ENCODE results near the gene MFAP4.

MFAP4 gene

DNA sequence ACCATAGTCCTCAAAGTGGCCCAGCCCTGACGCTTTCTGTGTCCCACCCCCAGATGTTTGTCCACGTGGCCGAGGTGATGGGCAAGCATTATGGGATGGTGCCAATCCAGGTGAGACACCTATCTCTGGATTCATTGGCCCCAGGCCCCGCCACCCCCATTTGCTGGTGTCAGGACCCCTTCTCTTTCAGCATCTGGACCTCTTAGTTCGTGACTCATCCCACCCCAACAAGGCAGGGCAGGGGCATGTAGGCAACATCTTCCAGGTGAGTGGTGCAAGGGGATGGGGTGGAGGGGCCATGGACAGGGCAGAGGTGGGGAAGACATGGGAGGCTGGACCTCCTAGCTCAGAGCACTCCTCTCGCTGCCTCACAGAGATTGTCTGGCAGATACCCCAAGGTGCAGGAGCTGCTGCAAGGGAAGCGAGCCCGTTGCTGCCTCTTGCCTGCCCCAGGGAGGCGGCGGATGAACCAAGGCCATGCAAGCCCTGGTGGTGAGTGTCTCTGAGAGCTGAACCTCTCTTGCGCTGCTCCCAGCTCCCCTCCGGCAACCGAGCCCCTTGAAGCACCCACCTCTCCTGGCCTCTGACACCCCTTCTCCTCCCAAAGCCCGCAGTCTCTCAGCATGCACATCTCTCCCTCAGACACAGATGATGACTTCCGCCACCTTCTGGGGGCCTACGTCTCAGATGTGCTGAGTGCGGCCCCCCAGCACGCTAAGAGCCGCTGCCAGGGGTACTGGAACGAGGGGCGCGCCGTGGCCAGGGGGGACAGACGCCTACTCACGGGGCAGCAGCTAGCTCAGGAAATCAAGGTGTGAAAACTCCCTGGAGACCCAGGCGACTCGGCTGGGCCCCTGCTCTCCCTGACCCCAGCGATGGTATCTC is 27.6 kb upstream of the MFAP4 start:
- no peak overlapping the region for H3K4me3 ChIP-seq (ENCODE audit: low read depth, low read length)
- no peak for DNase-seq (ENCODE audit: low read depth)
- TF ChIP-seq, protein P1, sequence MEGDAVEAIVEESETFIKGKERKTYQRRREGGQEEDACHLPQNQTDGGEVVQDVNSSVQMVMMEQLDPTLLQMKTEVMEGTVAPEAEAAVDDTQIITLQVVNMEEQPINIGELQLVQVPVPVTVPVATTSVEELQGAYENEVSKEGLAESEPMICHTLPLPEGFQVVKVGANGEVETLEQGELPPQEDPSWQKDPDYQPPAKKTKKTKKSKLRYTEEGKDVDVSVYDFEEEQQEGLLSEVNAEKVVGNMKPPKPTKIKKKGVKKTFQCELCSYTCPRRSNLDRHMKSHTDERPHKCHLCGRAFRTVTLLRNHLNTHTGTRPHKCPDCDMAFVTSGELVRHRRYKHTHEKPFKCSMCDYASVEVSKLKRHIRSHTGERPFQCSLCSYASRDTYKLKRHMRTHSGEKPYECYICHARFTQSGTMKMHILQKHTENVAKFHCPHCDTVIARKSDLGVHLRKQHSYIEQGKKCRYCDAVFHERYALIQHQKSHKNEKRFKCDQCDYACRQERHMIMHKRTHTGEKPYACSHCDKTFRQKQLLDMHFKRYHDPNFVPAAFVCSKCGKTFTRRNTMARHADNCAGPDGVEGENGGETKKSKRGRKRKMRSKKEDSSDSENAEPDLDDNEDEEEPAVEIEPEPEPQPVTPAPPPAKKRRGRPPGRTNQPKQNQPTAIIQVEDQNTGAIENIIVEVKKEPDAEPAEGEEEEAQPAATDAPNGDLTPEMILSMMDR (conservative IDR thresholded peaks at IDR 0.05; ENCODE audit: low read depth, low read length), result no peak

DNA sequence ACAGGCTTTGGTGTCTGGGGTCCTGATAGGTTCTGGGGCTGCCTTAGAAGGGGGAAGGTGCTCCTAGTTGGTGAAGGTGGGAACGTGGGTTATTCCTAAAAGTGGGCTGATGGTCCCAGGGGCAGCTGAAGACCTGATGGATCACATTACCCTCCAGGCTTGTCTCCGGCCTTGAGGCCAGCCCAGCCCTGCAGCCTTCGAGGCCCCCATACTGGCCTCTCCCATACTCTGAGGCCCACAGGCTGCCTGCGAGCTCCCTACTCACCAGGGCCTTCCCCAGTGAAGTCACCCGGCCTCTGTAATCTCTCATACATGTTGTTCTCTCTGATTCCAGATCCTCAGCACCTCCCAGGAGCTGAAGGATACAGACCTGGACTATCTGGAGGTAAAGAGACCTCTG is 26.8 kb upstream of the MFAP4 start:
- TF ChIP-seq, protein P1 (conservative IDR thresholded peaks at IDR 0.05; ENCODE audit: low read depth, low read length), result no peak
- DNase-seq (ENCODE audit: low read depth), result no peak
- no peak overlapping the region for H3K4me3 ChIP-seq (ENCODE audit: low read depth, low read length)

DNA sequence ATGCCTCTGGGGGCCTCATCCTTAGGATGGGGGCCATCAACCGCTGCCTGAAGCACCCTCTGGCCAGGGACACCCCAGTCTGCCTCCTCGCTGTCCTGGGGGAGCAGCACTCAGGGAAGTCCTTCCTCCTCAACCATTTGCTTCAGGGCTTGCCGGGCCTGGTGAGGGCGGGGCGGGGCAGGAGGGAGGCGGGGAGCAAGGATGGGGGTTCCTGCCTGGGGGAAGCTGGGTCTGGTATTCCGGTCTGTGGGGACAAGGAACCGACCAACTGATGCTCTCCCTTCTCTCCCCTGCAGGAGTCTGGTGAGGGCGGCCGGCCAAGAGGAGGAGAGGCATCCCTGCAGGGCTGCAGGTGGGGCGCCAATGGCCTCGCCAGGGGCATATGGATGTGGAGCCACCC is 26.0 kb upstream of the MFAP4 start:
- H3K4me3 ChIP-seq (ENCODE audit: low read depth, low read length), result no peak overlapping the region
- TF ChIP-seq, protein P1 (conservative IDR thresholded peaks at IDR 0.05; ENCODE audit: low read depth, low read length), result no peak
- no peak for DNase-seq (ENCODE audit: low read depth)

DNA sequence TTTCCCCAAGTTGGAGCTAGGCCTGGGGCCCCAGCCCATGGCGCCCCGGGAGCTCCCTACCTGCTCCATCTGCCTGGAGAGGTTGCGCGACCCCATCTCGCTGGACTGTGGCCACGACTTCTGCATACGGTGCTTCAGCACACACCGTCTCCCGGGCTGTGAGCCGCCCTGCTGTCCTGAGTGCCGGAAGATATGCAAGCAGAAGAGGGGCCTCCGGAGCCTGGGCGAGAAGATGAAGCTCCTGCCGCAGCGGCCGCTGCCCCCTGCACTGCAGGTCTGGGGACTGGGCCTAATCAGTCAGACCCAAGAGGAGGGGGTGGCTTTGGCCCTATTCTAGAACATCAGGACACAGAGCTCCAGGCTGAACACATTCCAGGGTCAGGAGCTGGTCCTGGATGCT is 25.5 kb upstream of the MFAP4 start:
- TF ChIP-seq, protein P1 (conservative IDR thresholded peaks at IDR 0.05; ENCODE audit: low read depth, low read length), result no peak
- no peak for DNase-seq (ENCODE audit: low read depth)
- H3K4me3 ChIP-seq (ENCODE audit: low read depth, low read length), result no peak overlapping the region

DNA sequence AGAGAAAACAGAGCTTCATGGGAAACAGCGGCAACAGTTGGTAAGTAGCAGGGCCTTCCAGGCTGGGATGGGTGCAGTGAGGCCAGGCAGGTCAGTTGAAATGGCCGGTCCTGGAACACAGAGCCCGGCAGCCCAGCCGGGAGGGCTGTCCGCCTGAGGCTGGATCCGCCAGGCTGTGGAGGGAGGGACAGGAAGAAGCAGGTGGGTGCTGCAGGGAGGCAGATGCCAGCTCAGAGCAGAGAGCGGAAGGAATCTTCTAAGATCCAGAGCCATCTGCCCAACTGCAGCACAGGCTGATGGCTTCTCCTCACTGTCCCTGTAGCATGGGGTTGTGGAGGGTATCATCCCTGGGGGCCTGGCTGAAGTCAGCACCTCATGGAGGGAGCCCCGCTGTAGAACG is 24.6 kb upstream of the MFAP4 start:
- TF ChIP-seq, protein P1 (conservative IDR thresholded peaks at IDR 0.05; ENCODE audit: low read depth, low read length), result no peak
- no peak overlapping the region for H3K4me3 ChIP-seq (ENCODE audit: low read depth, low read length)

DNA sequence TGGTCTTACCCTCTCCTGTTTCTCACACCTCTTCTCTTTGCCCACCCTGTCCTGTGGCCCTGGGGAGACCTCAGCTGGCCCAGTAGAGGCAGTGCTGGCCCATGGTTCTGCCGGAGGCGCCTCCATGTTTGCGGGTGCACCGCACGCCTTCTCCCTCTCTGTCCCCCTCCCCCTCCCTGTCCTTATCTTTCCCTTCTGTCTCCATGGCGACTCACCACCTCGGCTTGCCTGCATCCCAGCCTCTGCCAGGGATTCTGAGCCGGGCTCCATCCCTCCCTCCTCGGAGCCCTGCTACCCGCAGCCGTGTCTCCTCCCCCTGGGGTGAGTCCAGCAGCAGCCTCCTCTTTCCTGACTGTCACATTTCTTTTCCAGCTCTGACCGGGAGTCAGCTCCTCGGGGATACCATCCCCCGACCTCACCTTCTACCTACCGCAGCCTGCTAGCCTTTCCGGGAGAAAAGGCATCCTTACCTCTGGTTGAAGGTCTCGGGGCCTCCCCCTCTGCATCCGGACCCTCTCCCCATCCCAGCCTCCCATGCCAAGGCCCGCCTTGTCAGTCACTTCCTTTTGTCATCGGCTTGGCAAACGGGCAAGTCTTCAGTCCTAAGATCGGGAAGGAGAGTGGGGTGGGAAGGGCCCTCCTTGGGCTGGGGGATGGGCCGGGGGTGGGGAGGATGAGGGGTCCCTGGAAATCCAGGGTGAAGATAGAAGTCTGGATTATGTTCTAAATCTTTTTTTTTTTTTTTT is 24.1 kb upstream of the MFAP4 start, which contains the start of gene RNF112:
Gene RNF112, plus strand, starts transcription at position 358 of the 746 bp plus-strand sequence. Its CDS starts 177 bp downstream, at position 535.
- DNase-seq (ENCODE audit: low read depth), result peak; percentile 26
- TF ChIP-seq, protein P1 (conservative IDR thresholded peaks at IDR 0.05; ENCODE audit: low read depth, low read length), result peak; percentile 24
- H3K4me3 ChIP-seq (ENCODE audit: low read depth, low read length), result peak within 1 kb of the TSS; percentile 17

More for the DNA sequence above, 24.6 kb upstream of the MFAP4 start:
- DNase-seq (ENCODE audit: low read depth), result no peak
